Thoracic aorta (tissue), 2 donors: ENCODE results near the gene CENPS. TPM values are rescaled to one million over a fixed set of nuclear protein-coding genes. Genes with fewer than 3 reads are reported as not detected.

Source experiments
- ATAC-seq: fragments of 150-250 bp; one replicate; pipeline ENCODE4 v1.8.0; 2017; ENCODE audit warnings: low read depth; ENCODE audit not compliant: insufficient number of reproducible peaks, low FRiP score
- DNase-seq: peaks from one replicate; pipeline ENCODE4 v3.0.0-alpha.2; 2020; ENCODE audit warnings: low spot score
- H3K27ac ChIP-seq, 2 donors: fragments of 200-600 bp; sonication (generic); 1 replicate in 1 of 2; 2 replicates in 1 of 2; pipeline ENCODE4 v1.5.1; 2016; ENCODE audit warnings: mild to moderate bottlenecking in 2 of 2, moderate library complexity in 2 of 2
- H3K27me3 ChIP-seq: fragments of 200-600 bp; sonication (generic); replicated peaks from 2 replicates; pipeline ENCODE4 v1.6.0; 2016; ENCODE audit warnings: mild to moderate bottlenecking; ENCODE audit not compliant: insufficient read depth
- H3K36me3 ChIP-seq: fragments of 200-600 bp; sonication (generic); one replicate; pipeline ENCODE4 v1.5.1; 2016
- H3K4me1 ChIP-seq, 2 donors: fragments of 200-600 bp; sonication (generic); 1 replicate in 1 of 2; 2 replicates in 1 of 2; pipeline versions ENCODE4 v1.5.1 to v1.6.0; 2016; ENCODE audit warnings: low read depth in 2 of 2, mild to moderate bottlenecking in 1 of 2; ENCODE audit not compliant: control insufficient read depth in 1 of 2
- H3K4me3 ChIP-seq: fragments of 200-600 bp; sonication (generic); 2 replicates; pipeline ENCODE4 v1.5.1; 2016; ENCODE audit warnings: mild to moderate bottlenecking
- H3K9me3 ChIP-seq: fragments of 200-600 bp; sonication (generic); 2 replicates; pipeline ENCODE4 v1.5.1; 2016
- CTCF ChIP-seq: fragments of 200-600 bp; sonication (generic); IDR thresholded peaks from one replicate; pipeline ENCODE4 v1.5.1; 2019; ENCODE audit warnings: antibody characterized with exemption
- total RNA-seq, 2 donors: library from RNA; depleted of rRNA; stranded (reverse); fragments of >200 nt; gene quantifications; one replicate each; pipeline versions ENCODE4 v1.1.0 to v1.2.3, GENCODE V29; 2016

Gene CENPS
- total RNA-seq, 2 donors from 2014 or later, result 6.4 to 10.4 TPM

GRCh38 chr1:10386761-10387676, 43.2 kb upstream of the CENPS start:
- TF ChIP-seq CTCF, result no peak
- Histone ChIP-seq H3K27me3 (no peaks in the 10 kb centered on the region), H3K4me3 (peak overlapping the region; percentile 27), H3K27ac (peak overlapping the region; percentile 57 to 61), H3K9me3 (no peaks in the 10 kb centered on the region), H3K4me1 (peaks cover 7 to 20% of the 10 kb centered on the region in 2 donors), H3K36me3 (no peaks in the 10 kb centered on the region)
- DNase-seq (no peak), ATAC-seq (peak; percentile 15)

GRCh38 chr1:10387677-10388386, 42.4 kb upstream of the CENPS start:
- H3K27ac ChIP-seq, result peak overlapping the region; percentile 57 to 61
- ATAC-seq, result peak; percentile 46
- H3K27me3 ChIP-seq, result no peaks in the 10 kb centered on the region
- TF ChIP-seq CTCF, result no peak
- no peak for DNase-seq
- peaks cover 7 to 20% of the 10 kb centered on the region in 2 donors for H3K4me1 ChIP-seq
- peak overlapping the region; percentile 27 for H3K4me3 ChIP-seq
- no peaks in the 10 kb centered on the region for H3K9me3 ChIP-seq
- no peaks in the 10 kb centered on the region for H3K36me3 ChIP-seq

- DNase-seq (no peak), ATAC-seq (no peak)
- no peaks in the 10 kb centered on the region for H3K9me3 ChIP-seq
- H3K27me3 ChIP-seq, result no peaks in the 10 kb centered on the region
- H3K36me3 ChIP-seq, result no peaks in the 10 kb centered on the region
- H3K27ac ChIP-seq, result peak overlapping the region in 1 of 2 donors; percentile 11
- H3K4me1 ChIP-seq, result peaks cover 7 to 20% of the 10 kb centered on the region in 2 donors
- H3K4me3 ChIP-seq, result no peak overlapping the region
- TF ChIP-seq CTCF, result no peak
Measured at GRCh38 chr1:10388387-10388715, 41.9 kb upstream of the CENPS start.

GRCh38 chr1:10389271-10389973, 40.8 kb upstream of the CENPS start:
- TF ChIP-seq CTCF, result no peak
- Histone ChIP-seq H3K4me3 (no peak overlapping the region), H3K27me3 (no peaks in the 10 kb centered on the region), H3K4me1 (peaks cover 7 to 20% of the 10 kb centered on the region in 2 donors), H3K36me3 (no peaks in the 10 kb centered on the region), H3K9me3 (no peaks in the 10 kb centered on the region), H3K27ac (no peak overlapping the region)
- DNase-seq (no peak), ATAC-seq (no peak)

GRCh38 chr1:10396870-10397269, 33.4 kb upstream of the CENPS start:
- no peaks in the 10 kb centered on the region for H3K36me3 ChIP-seq
- H3K4me3 ChIP-seq, result no peak overlapping the region
- no peak for ATAC-seq
- no peak overlapping the region for H3K27ac ChIP-seq
- H3K9me3 ChIP-seq, result no peaks in the 10 kb centered on the region
- H3K4me1 ChIP-seq, result peaks cover 11 to 28% of the 10 kb centered on the region in 2 donors
- no peak for TF ChIP-seq CTCF
- no peak for DNase-seq
- H3K27me3 ChIP-seq, result no peaks in the 10 kb centered on the region
